HepG2 (cell line): Measurements from ENCODE around the gene SKIL. TPM values are rescaled to one million over a fixed set of nuclear protein-coding genes. Genes with fewer than 3 reads are reported as not detected.

Experiments
- CBX1 ChIP-seq: IDR thresholded peaks from one replicate; pipeline ENCODE4 v1.6.1; 2016; ENCODE audit warnings: antibody characterized with exemption, low read depth
- EEA1 ChIP-seq: sonication (generic); formaldehyde crosslinking; IDR thresholded peaks from 2 replicates; pipeline ENCODE4 v1.5.1; 2020; ENCODE audit warnings: mild to moderate bottlenecking, missing genetic modification reagents, borderline replicate concordance
- HMGA1 ChIP-seq: sonication (generic); formaldehyde crosslinking; conservative IDR thresholded peaks from 2 replicates; pipeline ENCODE4 v1.4.0; 2020; ENCODE audit warnings: missing genetic modification reagents
- JUN ChIP-seq: sonication (generic); formaldehyde crosslinking; IDR thresholded peaks from 2 replicates; pipeline ENCODE4 v1.4.0; 2020; ENCODE audit warnings: mild to moderate bottlenecking, missing genetic modification reagents
- MED1 ChIP-seq: sonication (generic); formaldehyde crosslinking; IDR thresholded peaks from 2 replicates; pipeline ENCODE4 v1.4.0; 2020; ENCODE audit warnings: missing genetic modification reagents
- MTA1 ChIP-seq: sonication (generic); formaldehyde crosslinking; IDR thresholded peaks from 2 replicates; pipeline ENCODE4 v1.4.0; 2020; ENCODE audit warnings: missing genetic modification reagents, mild to moderate bottlenecking, borderline replicate concordance
- POGK ChIP-seq: sonication (generic); formaldehyde crosslinking; conservative IDR thresholded peaks from 2 replicates; pipeline ENCODE4 v1.8.0; 2022; ENCODE audit warnings: mild to moderate bottlenecking, moderate library complexity, missing genetic modification reagents
- SALL2 ChIP-seq: sonication (generic); formaldehyde crosslinking; IDR thresholded peaks from 2 replicates; pipeline ENCODE4 v1.8.1; 2023; ENCODE audit warnings: mild to moderate bottlenecking, missing genetic modification reagents, inconsistent platforms
- STAG1 ChIP-seq: sonication (generic); formaldehyde crosslinking; IDR thresholded peaks from 2 replicates; pipeline ENCODE4 v1.4.0; 2020; ENCODE audit warnings: missing genetic modification reagents
- TARDBP ChIP-seq: sonication (generic); formaldehyde crosslinking; IDR thresholded peaks from 2 replicates; pipeline ENCODE4 v1.8.0; 2022; ENCODE audit warnings: mild to moderate bottlenecking, missing genetic modification reagents
- TBL1XR1 ChIP-seq: fragments of 150-350 bp; IDR thresholded peaks from 2 replicates; pipeline ENCODE4 v1.6.1; 2014; ENCODE audit warnings: borderline replicate concordance, low read length; ENCODE audit not compliant: partially characterized antibody
- ZBED4 ChIP-seq: sonication (generic); formaldehyde crosslinking; IDR thresholded peaks from 2 replicates; pipeline ENCODE4 v1.4.0; 2020; ENCODE audit warnings: missing genetic modification reagents, borderline replicate concordance
- ZBTB49 ChIP-seq: sonication (generic); formaldehyde crosslinking; IDR thresholded peaks from 2 replicates; pipeline ENCODE4 v1.4.0; 2020; ENCODE audit warnings: missing genetic modification reagents, borderline replicate concordance
- ZNF282 ChIP-seq: fragments of 450-650 bp; IDR thresholded peaks from 2 replicates; pipeline ENCODE4 v1.6.1; 2018; ENCODE audit not compliant: partially characterized antibody
- ZNF512B ChIP-seq: sonication (generic); formaldehyde crosslinking; IDR thresholded peaks from 2 replicates; pipeline ENCODE4 v1.5.1; 2020; ENCODE audit warnings: missing genetic modification reagents, mild to moderate bottlenecking, borderline replicate concordance
- ZNF549 ChIP-seq: sonication (generic); formaldehyde crosslinking; IDR thresholded peaks from 2 replicates; pipeline ENCODE4 v1.5.0; 2020; ENCODE audit warnings: missing genetic modification reagents
- ZNF788 ChIP-seq: sonication (generic); formaldehyde crosslinking; IDR thresholded peaks from 2 replicates; pipeline ENCODE4 v1.5.0; 2020; ENCODE audit warnings: mild to moderate bottlenecking, missing genetic modification reagents, borderline replicate concordance
- ZNF83 ChIP-seq: sonication (generic); formaldehyde crosslinking; IDR thresholded peaks from 2 replicates; pipeline ENCODE4 v1.4.0; 2020; ENCODE audit warnings: missing genetic modification reagents, mild to moderate bottlenecking, borderline replicate concordance
- polyA plus RNA-seq, 8 experiments: library from polyadenylated mRNA; depleted of rRNA in 3 of 8; stranded (reverse) in 7 of 8; unstranded in 1 of 8; fragments of >200 nt; fragmentation: Illumina TruSeq in 4 of 8; extraction: Trizol in 4 of 8; gene quantifications; 2 replicates each; pipeline versions ENCODE4 v1.2.1 to v1.2.3, GENCODE V29; 2011 to 2016; ENCODE audit warnings: low read depth in 4 of 8, missing spikeins in 1 of 8, mixed read lengths in 1 of 8; ENCODE audit not compliant: insufficient read depth in 1 of 8
- total RNA-seq, 5 experiments: library from RNA; depleted of rRNA; stranded (reverse); fragments of >200 nt; fragmentation: Illumina TruSeq; extraction: Trizol; gene quantifications; 2 replicates each; pipeline ENCODE4 v1.2.3, GENCODE V29; 2016; ENCODE audit warnings: low read depth in 1 of 5

The SKIL gene
- total and polyA plus RNA-seq, 2 of the 13 experiments (the other 11 are each of a cell fraction or from before 2014, with no cell fraction given) = 5.2 to 20.7 TPM

GRCh38 chr3:170357176-170358041 is at the start of gene SKIL (continued):
- no peak for TF ChIP-seq ZBTB49 (CRISPR knock-in tag)
- peak; percentile 58 for TF ChIP-seq TBL1XR1
- TF ChIP-seq ZNF512B (CRISPR knock-in tag) = no peak
- TF ChIP-seq ZNF282 = no peak
- TF ChIP-seq MTA1 (CRISPR knock-in tag) = no peak
- no peak for TF ChIP-seq TARDBP
- TF ChIP-seq ZBED4 (CRISPR knock-in tag) = no peak
- peak; percentile 54; the same call in 1 of the 2 replicates for TF ChIP-seq SALL2 (CRISPR knock-in tag)
- TF ChIP-seq EEA1 (CRISPR knock-in tag) = no peak; the same call in 1 of the 2 replicates
- no peak for TF ChIP-seq MED1
- no peak for TF ChIP-seq HMGA1 (CRISPR knock-in tag)
- TF ChIP-seq POGK = no peak
- TF ChIP-seq ZNF83 = no peak
- TF ChIP-seq CBX1 = no peak
- TF ChIP-seq ZNF549 (CRISPR knock-in tag) = no peak
- no peak for TF ChIP-seq ZNF788 (CRISPR knock-in tag)
- TF ChIP-seq STAG1 = no peak
- TF ChIP-seq JUN = no peak
